WTC11 (cell line): ENCODE results near the gene CLHC1. TPM values are rescaled to one million over a fixed set of nuclear protein-coding genes. Genes with fewer than 3 reads are reported as not detected.
"Not testable (repeated sequence)": the region's sequence is repeated elsewhere in the genome, so short reads cannot be mapped to it uniquely, and the experiment has no call there.

Source experiments
- ATAC-seq: fragments of 200-7000 bp; cut with Tn5 transposase; 2 replicates; pipeline ENCODE4 v1.10.0; 2021; ENCODE audit warnings: mild to moderate bottlenecking, moderate library complexity
- CTCF ChIA-PET: fragments of 300-600 bp; sonication (Branson Sonifier 250); formaldehyde crosslinking; loops from one replicate; lab custom pipeline; 2021; ENCODE audit warnings: antibody characterized with exemption; lab: Charles Lee
- POLR2A ChIA-PET: fragments of 350-600 bp; sonication (Branson Sonifier 250); formaldehyde crosslinking; loops from one replicate; lab custom pipeline; 2021; ENCODE audit warnings: antibody characterized with exemption; lab: Charles Lee
- DNase-seq: peaks from one replicate; pipeline ENCODE4 v3.0.0; 2021; ENCODE audit warnings: low spot score
- H3K27ac Mint-ChIP-seq: 2 replicates; pipeline ENCODE4 v1.8.0; 2021; ENCODE audit warnings: mixed read lengths
- H3K27me3 Mint-ChIP-seq: 2 replicates; pipeline ENCODE4 v1.8.0; 2021; ENCODE audit warnings: low read depth, mild to moderate bottlenecking, moderate library complexity, mixed read lengths
- H3K36me3 Mint-ChIP-seq: 2 replicates; pipeline ENCODE4 v1.8.0; 2021; ENCODE audit warnings: mixed read lengths
- H3K4me1 Mint-ChIP-seq: 2 replicates; pipeline ENCODE4 v1.8.0; 2022; ENCODE audit warnings: mixed read lengths
- H3K4me3 Mint-ChIP-seq: 2 replicates; pipeline ENCODE4 v1.8.0; 2021; ENCODE audit warnings: mild to moderate bottlenecking, moderate library complexity, mixed read lengths
- H3K9me3 Mint-ChIP-seq: 2 replicates; pipeline ENCODE4 v1.8.0; 2021; ENCODE audit warnings: mixed read lengths
- ETV6 ChIP-seq: sonication (generic); formaldehyde crosslinking; IDR thresholded peaks from 2 replicates; pipeline ENCODE4 v1.8.1; 2022; ENCODE audit warnings: mild to moderate bottlenecking, missing genetic modification reagents
- SMAD3 ChIP-seq: sonication (generic); formaldehyde crosslinking; IDR thresholded peaks from 2 replicates; pipeline ENCODE4 v1.8.0; 2022; ENCODE audit warnings: missing genetic modification reagents, mild to moderate bottlenecking, borderline replicate concordance
- SP1 ChIP-seq: sonication (generic); formaldehyde crosslinking; conservative IDR thresholded peaks from 2 replicates; pipeline ENCODE4 v1.8.1; 2022; ENCODE audit warnings: missing genetic modification reagents
- ZNF263 ChIP-seq: sonication (generic); formaldehyde crosslinking; IDR thresholded peaks from 2 replicates; pipeline ENCODE4 v1.8.1; 2022; ENCODE audit warnings: low read depth, mild to moderate bottlenecking, moderate library complexity, missing genetic modification reagents
- ZNF416 ChIP-seq: fragments of 250-450 bp; sonication (Bioruptor Pico); IDR thresholded peaks from 2 replicates; pipeline ENCODE4 v1.9.0; 2021; ENCODE audit warnings: mild to moderate bottlenecking, inconsistent platforms
- ZNF671 ChIP-seq: fragments of 250-450 bp; sonication (Bioruptor Pico); IDR thresholded peaks from 2 replicates; pipeline ENCODE4 v1.8.0; 2021; ENCODE audit warnings: mild to moderate bottlenecking
- total RNA-seq: library from RNA; stranded (reverse); gene quantifications from 3 replicates; pipeline ENCODE4 v1.2.3, GENCODE V29; 2021
- TF ChIP-seq, protein P1 (sequence below): sonication (generic); formaldehyde crosslinking; IDR thresholded peaks from 2 replicates; pipeline ENCODE4 v1.8.1; 2023; ENCODE audit warnings: mild to moderate bottlenecking, missing genetic modification reagents, borderline replicate concordance
- TF ChIP-seq, protein P2 (sequence below): fragments of 250-450 bp; sonication (Bioruptor Pico); IDR thresholded peaks from 2 replicates; pipeline ENCODE4 v2.1.2; 2022; ENCODE audit warnings: mild to moderate bottlenecking, moderate library complexity
- TF ChIP-seq, protein P3 (sequence below): fragments of 250-450 bp; sonication (Bioruptor Pico); IDR thresholded peaks from 2 replicates; pipeline ENCODE4 v1.9.0; 2021; ENCODE audit warnings: mild to moderate bottlenecking

The CLHC1 gene
- total RNA-seq, 1 experiment from 2014 or later: 7.5 TPM

GRCh38 chr2:55232084-55232862 is at the start of gene CLHC1, which contains the start of gene RPS27A (continued):
- TF ChIP-seq, protein P1, sequence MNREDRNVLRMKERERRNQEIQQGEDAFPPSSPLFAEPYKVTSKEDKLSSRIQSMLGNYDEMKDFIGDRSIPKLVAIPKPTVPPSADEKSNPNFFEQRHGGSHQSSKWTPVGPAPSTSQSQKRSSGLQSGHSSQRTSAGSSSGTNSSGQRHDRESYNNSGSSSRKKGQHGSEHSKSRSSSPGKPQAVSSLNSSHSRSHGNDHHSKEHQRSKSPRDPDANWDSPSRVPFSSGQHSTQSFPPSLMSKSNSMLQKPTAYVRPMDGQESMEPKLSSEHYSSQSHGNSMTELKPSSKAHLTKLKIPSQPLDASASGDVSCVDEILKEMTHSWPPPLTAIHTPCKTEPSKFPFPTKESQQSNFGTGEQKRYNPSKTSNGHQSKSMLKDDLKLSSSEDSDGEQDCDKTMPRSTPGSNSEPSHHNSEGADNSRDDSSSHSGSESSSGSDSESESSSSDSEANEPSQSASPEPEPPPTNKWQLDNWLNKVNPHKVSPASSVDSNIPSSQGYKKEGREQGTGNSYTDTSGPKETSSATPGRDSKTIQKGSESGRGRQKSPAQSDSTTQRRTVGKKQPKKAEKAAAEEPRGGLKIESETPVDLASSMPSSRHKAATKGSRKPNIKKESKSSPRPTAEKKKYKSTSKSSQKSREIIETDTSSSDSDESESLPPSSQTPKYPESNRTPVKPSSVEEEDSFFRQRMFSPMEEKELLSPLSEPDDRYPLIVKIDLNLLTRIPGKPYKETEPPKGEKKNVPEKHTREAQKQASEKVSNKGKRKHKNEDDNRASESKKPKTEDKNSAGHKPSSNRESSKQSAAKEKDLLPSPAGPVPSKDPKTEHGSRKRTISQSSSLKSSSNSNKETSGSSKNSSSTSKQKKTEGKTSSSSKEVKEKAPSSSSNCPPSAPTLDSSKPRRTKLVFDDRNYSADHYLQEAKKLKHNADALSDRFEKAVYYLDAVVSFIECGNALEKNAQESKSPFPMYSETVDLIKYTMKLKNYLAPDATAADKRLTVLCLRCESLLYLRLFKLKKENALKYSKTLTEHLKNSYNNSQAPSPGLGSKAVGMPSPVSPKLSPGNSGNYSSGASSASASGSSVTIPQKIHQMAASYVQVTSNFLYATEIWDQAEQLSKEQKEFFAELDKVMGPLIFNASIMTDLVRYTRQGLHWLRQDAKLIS (CRISPR knock-in tag): no peak; the same call in 1 of the 2 replicates
- no peak for TF ChIP-seq SMAD3
- TF ChIP-seq, protein P2, sequence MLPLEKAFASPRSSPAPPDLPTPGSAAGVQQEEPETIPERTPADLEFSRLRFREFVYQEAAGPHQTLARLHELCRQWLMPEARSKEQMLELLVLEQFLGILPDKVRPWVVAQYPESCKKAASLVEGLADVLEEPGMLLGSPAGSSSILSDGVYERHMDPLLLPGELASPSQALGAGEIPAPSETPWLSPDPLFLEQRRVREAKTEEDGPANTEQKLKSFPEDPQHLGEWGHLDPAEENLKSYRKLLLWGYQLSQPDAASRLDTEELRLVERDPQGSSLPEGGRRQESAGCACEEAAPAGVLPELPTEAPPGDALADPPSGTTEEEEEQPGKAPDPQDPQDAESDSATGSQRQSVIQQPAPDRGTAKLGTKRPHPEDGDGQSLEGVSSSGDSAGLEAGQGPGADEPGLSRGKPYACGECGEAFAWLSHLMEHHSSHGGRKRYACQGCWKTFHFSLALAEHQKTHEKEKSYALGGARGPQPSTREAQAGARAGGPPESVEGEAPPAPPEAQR (CRISPR knock-in tag): no peak
- TF ChIP-seq, protein P3, sequence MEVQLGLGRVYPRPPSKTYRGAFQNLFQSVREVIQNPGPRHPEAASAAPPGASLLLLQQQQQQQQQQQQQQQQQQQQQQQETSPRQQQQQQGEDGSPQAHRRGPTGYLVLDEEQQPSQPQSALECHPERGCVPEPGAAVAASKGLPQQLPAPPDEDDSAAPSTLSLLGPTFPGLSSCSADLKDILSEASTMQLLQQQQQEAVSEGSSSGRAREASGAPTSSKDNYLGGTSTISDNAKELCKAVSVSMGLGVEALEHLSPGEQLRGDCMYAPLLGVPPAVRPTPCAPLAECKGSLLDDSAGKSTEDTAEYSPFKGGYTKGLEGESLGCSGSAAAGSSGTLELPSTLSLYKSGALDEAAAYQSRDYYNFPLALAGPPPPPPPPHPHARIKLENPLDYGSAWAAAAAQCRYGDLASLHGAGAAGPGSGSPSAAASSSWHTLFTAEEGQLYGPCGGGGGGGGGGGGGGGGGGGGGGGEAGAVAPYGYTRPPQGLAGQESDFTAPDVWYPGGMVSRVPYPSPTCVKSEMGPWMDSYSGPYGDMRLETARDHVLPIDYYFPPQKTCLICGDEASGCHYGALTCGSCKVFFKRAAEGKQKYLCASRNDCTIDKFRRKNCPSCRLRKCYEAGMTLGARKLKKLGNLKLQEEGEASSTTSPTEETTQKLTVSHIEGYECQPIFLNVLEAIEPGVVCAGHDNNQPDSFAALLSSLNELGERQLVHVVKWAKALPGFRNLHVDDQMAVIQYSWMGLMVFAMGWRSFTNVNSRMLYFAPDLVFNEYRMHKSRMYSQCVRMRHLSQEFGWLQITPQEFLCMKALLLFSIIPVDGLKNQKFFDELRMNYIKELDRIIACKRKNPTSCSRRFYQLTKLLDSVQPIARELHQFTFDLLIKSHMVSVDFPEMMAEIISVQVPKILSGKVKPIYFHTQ: no peak
- peak; percentile 54 for TF ChIP-seq SP1
- TF ChIP-seq ZNF416: no peak
- TF ChIP-seq ZNF671 (CRISPR knock-in tag): no peak
- no peak for TF ChIP-seq ZNF263 (CRISPR knock-in tag)
- TF ChIP-seq ETV6 (CRISPR knock-in tag): 0 out of 2 replicates have a peak, but pooled peaks have one; percentile 49

DNA sequence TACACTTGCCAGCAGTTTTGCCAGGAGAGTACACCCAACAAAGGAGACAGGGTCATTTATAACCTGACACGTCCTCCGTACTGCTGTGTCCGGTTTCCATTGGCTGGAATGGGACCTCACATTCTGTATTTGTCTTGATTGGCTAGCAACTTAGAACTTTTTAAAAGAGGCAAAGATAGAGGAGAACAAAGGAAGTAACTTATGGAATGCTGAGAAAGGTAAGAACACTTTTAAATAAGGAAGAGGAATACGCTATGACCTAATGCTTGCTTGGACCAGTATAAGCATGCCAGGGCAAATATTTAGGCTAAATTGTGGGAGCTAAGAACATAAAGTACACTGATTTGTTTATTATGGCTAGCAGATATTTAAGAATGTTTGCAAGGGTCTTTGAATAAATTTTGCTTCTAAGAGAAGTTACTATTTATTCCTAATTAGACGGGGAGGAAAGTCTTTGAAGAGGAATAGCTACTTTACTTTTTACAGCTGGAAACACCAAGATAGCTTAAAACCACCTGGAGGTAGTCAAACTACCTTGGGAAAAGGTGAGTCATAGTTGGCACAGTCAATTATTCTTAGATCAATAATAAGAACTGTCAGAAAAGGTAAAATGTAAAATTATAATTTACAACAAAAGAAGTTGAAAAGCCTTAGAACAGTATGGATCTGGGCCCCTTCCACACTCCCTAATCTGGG is 48.9 kb upstream of the CLHC1 start:
- CTCF ChIA-PET, H3K36me3 Mint-ChIP-seq, H3K27me3 Mint-ChIP-seq, H3K9me3 Mint-ChIP-seq, DNase-seq, POLR2A ChIA-PET, ATAC-seq: not testable (repeated sequence)
- H3K27ac Mint-ChIP-seq: peak overlapping the region; percentile 98
- peaks cover 40% of the 10 kb centered on the region for H3K4me1 Mint-ChIP-seq
- peak overlapping the region; percentile 57 for H3K4me3 Mint-ChIP-seq

DNA sequence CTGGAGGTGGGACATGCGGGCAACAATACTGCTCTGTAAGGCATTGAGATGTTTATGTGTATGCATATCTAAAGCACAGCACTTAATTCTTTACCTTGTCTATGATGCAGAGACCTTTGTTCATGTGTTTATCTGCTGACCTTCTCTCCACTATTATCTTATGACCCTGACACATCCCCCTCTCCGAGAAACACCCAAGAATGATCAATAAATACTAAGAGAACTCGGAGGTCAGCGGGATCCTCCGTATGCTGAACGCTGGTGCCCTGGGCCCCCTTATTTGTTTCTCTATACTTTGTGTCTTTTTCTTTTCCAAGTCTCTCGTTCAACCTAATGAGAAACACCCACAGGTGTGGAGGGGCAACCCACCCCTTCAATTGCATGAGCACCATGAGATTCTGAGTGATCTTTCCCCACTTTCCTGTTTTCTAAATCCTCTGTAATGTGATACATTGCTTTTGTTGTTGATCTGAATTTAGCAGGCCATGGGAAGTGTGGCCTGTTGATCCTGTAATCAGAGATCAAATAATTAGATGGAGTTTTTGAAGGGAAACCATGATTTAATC is 47.8 kb upstream of the CLHC1 start:
- CTCF ChIA-PET, POLR2A ChIA-PET, H3K9me3 Mint-ChIP-seq, DNase-seq, H3K27me3 Mint-ChIP-seq, H3K36me3 Mint-ChIP-seq: not testable (repeated sequence)
- Mint-ChIP-seq H3K4me1 (peaks cover 40% of the 10 kb centered on the region), H3K27ac (peak overlapping the region; percentile 98), H3K4me3 (peak overlapping the region; percentile 57)
- peak; percentile 19 for ATAC-seq

DNA sequence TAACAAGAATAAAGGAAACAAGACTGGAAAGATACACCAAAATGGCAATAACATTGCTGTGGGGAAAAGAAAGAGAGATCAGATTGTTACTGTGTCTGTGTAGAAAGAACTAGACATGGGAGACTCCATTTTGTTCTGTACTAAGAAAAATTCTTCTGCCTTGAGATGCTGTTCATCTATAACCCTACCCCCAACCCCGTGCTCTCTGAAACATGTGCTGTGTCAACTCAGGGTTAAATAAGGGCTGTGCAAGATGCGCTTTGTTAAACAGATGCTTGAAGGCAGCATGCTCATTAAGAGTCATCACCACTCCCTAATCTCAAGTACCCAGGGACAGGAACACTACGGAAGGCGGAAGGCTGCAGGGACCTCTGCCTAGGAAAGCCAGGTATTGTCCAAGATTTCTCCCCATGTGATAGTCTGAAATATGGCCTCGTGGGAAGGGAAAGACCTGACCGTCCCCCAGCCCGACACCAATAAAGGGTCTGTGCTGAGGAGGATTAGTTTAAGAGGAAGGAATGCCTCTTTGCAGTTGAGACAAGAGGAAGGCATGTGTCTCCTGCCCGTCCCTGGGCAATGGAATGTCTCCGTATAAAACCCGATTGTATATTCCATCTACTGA is 47.2 kb upstream of the CLHC1 start:
- H3K36me3 Mint-ChIP-seq, CTCF ChIA-PET, POLR2A ChIA-PET, H3K9me3 Mint-ChIP-seq, H3K27me3 Mint-ChIP-seq, ATAC-seq: not testable (repeated sequence)
- peak; percentile 31 for DNase-seq
- peak overlapping the region; percentile 57 for H3K4me3 Mint-ChIP-seq
- H3K27ac Mint-ChIP-seq: peak overlapping the region; percentile 98
- peaks cover 40% of the 10 kb centered on the region for H3K4me1 Mint-ChIP-seq
